IPS DF 6.9 (cell line): ENCODE data around the gene JAG1.

ENCODE experiments used
- DNase-seq: peaks from one replicate; pipeline ENCODE4 v3.0.0-alpha.2; 2013; ENCODE audit warnings: low read depth, low spot score
- H3K27ac ChIP-seq: one replicate; pipeline ENCODE4 v1.5.1; 2013; ENCODE audit warnings: low read length, control low read depth
- H3K27me3 ChIP-seq: 2 replicates; pipeline ENCODE4 v1.6.1; 2013; ENCODE audit warnings: mild to moderate bottlenecking, low read length; ENCODE audit not compliant: control insufficient read depth, insufficient read depth
- H3K36me3 ChIP-seq: 2 replicates; pipeline ENCODE4 v1.6.1; 2013; ENCODE audit warnings: low read length; ENCODE audit not compliant: control insufficient read depth, insufficient read depth
- H3K4me1 ChIP-seq: 2 replicates; pipeline ENCODE4 v1.6.1; 2013; ENCODE audit warnings: low read length; ENCODE audit not compliant: control insufficient read depth, insufficient read depth
- H3K4me3 ChIP-seq: 2 replicates; pipeline ENCODE4 v1.5.1; 2013; ENCODE audit warnings: mild to moderate bottlenecking, low read length
- H3K9me3 ChIP-seq: 2 replicates; pipeline ENCODE4 v1.6.1; 2013; ENCODE audit warnings: low read length, inconsistent platforms; ENCODE audit not compliant: control insufficient read depth, insufficient read depth
- WGBS: extraction: QIAGEN DNeasy Blood & Tissue Kit; methylation state at CpG from one replicate; pipeline ENCODE4 v1.1.7; 2013; ENCODE audit warnings: mixed read lengths, missing lambda C conversion rate; ENCODE audit not compliant: insufficient read length, insufficient coverage; 5-methylcytosine and 5-hydroxymethylcytosine counted together

Gene JAG1

DNA sequence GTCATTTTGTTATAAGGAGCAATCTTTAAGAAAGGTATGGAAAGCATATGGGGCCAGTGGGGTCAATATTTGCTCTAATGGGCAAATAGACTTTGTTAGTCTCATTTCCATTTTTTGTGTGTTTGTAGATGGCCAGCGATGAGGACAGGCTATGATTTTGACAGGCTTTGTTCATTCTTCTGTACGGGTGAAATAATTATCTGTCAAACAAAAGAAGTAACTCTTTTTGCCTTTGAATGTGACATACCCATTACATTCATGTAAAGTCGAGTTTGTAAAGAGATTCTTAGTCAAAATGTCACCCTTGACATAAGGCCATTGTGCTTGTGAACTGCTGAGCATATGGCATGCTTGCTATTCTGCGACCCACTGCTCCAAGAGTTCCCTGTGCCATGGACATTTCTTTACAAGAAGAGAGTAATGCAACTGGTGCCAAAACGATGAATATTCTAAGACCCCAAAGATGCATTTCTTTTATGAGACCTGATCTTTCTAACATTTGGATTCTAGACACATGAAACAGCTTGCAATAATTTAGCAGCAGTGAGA is 38.2 kb upstream of the JAG1 start:
- Histone ChIP-seq H3K27ac (no peak overlapping the region), H3K27me3 (no peaks in the 10 kb centered on the region), H3K4me1 (no peaks in the 10 kb centered on the region; the same call in 1 of the 2 replicates), H3K36me3 (no peaks in the 10 kb centered on the region), H3K4me3 (no peak overlapping the region), H3K9me3 (no peaks in the 10 kb centered on the region)
- WGBS, result no CpG with 5 or more reads among the region's 5 CpGs
- no peak for DNase-seq

DNA sequence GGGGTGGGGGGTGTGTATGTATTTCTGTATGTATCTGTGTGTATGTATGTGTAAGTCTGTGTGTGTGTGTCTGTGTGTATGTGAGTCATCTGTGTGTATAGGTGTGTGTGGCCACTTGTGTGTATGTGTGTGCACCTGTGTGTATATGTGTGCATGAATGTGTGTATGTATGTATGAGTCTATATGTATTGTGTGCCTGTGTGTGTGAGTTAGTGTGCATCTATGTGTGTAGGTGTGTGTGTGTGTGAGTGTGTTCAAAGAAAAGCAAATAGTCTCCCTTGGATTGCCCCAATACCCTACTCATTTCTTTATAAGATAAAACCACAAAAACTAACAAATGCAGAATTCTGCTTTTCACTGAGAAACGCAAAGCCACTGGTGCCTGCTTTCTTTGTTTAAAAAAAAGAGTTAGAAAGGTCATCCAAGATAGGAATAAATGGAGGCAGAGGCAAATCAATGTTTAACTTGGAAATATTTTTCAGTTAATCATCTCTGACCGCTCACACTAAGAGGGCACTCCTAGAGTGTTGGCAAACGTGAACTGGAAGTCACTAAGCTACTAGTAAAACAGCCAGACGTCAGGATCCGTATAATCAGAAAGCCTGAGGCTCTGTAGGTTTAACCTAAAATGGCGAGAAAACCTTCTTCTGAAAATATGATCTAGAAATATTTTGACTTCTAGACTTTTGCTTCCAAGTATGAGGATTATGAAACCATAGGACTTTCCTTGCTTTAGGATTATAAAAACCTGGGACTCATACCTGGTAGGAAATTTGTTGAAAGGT is 37.4 kb upstream of the JAG1 start:
- Histone ChIP-seq H3K36me3 (no peaks in the 10 kb centered on the region), H3K27ac (no peak overlapping the region), H3K4me1 (no peaks in the 10 kb centered on the region; the same call in 1 of the 2 replicates), H3K27me3 (no peaks in the 10 kb centered on the region), H3K9me3 (no peaks in the 10 kb centered on the region), H3K4me3 (no peak overlapping the region)
- no CpG with 5 or more reads among the region's 6 CpGs for WGBS
- DNase-seq, result no peak

DNA sequence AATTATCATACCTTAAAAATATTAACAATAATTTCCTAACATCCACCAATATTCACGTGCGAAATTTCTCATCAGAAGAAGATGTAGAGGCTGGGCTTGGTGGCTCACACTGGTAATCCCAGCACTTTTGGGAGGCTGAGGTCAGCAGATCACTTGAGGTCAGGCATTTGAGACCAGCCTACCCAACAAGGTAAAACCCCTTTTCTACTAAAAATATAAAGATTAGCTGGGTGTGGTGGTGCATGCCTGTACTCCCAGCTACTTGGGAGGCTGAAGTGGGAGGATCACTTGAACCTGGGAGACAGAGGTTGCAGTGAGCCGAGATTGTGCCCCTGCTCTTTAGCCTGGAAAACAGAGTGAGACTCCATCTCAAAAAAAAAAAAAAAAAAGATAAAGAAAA is 36.1 kb upstream of the JAG1 start:
- Histone ChIP-seq H3K27me3 (no peaks in the 10 kb centered on the region), H3K27ac (no peak overlapping the region), H3K36me3 (no peaks in the 10 kb centered on the region), H3K4me3 (no peak overlapping the region), H3K9me3 (no peaks in the 10 kb centered on the region), H3K4me1 (no peaks in the 10 kb centered on the region; the same call in 1 of the 2 replicates)
- 100% methylated on average over 2 of the region's 3 CpGs for WGBS
- DNase-seq, result no peak

DNA sequence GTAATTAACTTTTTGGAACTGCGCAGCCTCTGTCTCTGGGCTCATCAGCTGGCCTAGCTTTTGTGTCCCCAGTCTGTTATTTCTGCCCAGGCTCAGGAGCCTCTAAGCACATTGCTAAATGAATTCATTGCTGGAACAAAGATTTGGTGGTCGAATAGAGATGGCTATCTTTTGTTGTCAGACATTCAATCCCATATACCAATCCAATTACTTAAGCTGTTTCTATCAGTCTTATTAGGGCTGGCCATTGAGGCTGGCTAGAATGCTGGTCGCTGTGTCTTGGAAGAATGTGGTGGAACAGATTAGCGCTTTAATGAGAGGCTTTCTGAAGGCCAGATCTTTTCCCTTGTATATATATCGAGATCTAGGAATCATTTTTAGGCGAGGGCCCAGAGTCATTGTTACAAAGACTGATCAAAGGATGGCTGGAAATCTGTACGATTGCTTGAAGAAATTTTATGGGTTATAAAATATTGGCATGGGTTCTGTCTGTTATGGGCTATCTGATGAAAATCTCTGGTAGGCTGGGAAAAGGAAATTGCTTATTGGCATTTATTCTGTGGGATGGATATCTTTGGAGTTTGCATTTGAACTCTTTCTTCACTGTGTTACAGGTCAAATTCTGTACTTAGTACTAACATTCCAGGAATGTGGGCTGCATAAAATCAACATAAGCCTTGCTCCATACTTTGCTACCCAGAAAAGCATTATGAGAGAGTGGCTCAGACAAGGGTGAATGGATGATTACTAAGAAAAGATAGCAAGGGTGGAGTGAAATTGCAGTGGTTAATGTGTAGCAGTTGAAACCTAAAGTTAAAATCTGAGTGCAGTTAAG is 34.8 kb upstream of the JAG1 start:
- Histone ChIP-seq H3K27me3 (no peaks in the 10 kb centered on the region), H3K27ac (no peak overlapping the region), H3K4me1 (no peaks in the 10 kb centered on the region), H3K9me3 (no peaks in the 10 kb centered on the region), H3K4me3 (no peak overlapping the region), H3K36me3 (no peaks in the 10 kb centered on the region)
- no CpG with 5 or more reads among the region's 7 CpGs for WGBS
- no peak for DNase-seq

DNA sequence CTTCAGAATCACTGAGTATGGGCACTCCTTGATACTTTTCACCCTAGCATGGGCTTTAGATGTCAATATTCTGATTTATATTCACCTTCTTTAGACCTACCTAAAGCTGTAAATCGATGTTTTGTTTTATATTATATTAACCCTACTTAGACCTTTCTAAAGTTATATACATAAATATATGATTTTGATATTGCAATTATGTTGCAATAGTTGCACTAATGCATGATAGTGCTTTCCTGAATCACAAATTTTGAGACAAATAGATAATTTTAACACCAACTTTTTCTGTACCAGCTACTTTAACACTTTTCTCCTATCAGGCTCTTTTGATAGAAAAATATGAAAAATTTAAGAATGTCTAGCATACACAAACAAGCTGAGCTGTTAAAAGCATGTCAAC is 34.0 kb upstream of the JAG1 start:
- WGBS, result no CpG with 5 or more reads among the region's 1 CpG
- Histone ChIP-seq H3K4me3 (no peak overlapping the region), H3K27ac (no peak overlapping the region), H3K36me3 (no peaks in the 10 kb centered on the region), H3K9me3 (no peaks in the 10 kb centered on the region), H3K4me1 (no peaks in the 10 kb centered on the region), H3K27me3 (no peaks in the 10 kb centered on the region)
- no peak for DNase-seq

DNA sequence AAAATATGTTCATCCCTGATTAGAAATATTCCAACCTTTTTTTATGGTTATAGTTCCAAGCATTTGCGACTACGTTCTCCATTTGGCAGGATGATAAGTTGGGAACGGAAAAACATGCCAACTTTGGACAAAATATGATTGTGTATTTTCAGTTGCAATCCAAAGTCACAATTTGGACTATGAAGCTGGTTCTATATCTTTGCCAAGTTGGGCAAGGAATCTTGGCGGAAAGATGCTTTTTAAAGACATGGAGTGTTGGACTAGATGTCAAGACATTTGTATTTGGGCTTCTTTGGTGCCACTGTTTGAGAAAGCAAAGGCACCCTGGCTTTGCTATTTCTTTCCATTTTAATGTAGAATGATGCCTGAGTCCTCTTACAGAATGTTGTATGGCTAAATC is 33.3 kb upstream of the JAG1 start:
- Histone ChIP-seq H3K27ac (no peak overlapping the region), H3K9me3 (no peaks in the 10 kb centered on the region), H3K27me3 (no peaks in the 10 kb centered on the region), H3K4me3 (no peak overlapping the region), H3K36me3 (no peaks in the 10 kb centered on the region), H3K4me1 (no peaks in the 10 kb centered on the region)
- DNase-seq, result no peak
- WGBS, result no CpG with 5 or more reads among the region's 4 CpGs

DNA sequence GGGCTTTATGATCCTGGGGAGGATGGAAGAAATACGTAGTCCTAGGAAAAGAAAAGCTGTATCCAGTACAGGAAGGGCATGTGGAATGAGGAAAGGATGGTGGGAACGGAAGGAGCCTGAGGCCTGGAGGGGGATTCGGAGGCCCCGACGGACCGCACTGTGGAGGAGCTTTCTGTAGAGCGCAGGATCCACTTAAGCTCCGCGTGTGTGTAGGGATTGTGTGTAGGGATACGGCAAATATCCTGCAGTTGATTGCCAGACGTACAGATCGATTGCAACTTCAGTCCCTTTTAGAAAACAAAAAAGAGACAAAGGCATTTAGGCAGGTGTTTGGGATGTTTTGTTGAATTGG is 32.6 kb upstream of the JAG1 start:
- no peak for DNase-seq
- no peaks in the 10 kb centered on the region for H3K9me3 ChIP-seq
- no peaks in the 10 kb centered on the region for H3K36me3 ChIP-seq
- H3K27me3 ChIP-seq, result no peaks in the 10 kb centered on the region
- H3K4me1 ChIP-seq, result no peaks in the 10 kb centered on the region
- no peak overlapping the region for H3K27ac ChIP-seq
- H3K4me3 ChIP-seq, result no peak overlapping the region
- WGBS, result no CpG with 5 or more reads among the region's 12 CpGs

DNA sequence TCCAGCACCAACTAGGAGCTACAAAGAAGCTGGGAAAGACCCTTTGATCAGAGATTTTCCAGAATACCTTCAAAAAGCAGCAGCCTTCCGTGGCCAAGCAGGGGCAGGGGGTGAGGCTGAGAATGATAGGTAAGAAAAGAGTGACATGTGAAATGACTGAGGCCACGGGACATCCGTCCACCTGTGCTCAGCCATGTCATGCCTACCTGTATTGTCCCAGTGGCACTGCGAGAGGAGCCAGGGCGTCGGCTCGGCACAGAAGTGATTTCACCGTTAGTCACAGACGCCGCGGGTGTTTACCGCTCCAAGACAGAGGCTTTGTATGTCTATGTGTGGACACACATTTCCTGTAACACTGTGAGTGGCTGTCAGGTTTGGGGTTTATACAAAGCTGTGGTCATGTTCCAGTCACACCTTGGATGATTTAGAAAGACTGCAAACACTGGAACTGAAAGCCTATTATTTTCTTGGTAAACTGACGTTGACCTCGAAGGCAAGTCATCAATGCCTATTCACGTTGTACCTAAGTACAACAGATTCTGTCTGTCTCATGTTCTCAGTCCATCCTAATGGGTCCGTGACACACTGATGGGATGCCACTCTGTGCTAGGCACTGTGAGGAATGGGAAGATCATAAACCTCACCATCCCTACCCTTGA is 32.1 kb upstream of the JAG1 start:
- Histone ChIP-seq H3K4me3 (no peak overlapping the region), H3K4me1 (no peaks in the 10 kb centered on the region), H3K27ac (no peak overlapping the region), H3K9me3 (no peaks in the 10 kb centered on the region), H3K36me3 (no peaks in the 10 kb centered on the region), H3K27me3 (no peaks in the 10 kb centered on the region)
- no CpG with 5 or more reads among the region's 16 CpGs for WGBS
- no peak for DNase-seq

DNA sequence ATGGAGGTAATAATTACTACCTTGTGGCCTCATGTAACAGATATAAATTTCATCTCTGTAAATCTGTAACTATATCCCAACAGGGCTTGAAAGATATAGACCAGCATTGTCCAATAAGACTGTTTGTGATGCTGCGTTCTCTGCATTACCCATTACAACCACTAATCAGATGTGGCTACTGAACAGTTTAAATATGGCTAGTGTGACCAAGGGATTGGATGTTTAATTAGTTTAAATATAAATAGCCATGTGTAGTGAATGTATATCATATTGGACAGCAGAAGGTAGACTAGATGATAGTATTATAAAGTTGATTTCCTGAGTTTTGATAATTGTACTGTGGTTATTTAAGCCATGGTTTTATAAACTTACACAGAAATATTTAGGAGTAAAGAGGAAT is 27.8 kb upstream of the JAG1 start:
- H3K36me3 ChIP-seq, result no peaks in the 10 kb centered on the region
- H3K4me3 ChIP-seq, result no peak overlapping the region
- no peaks in the 10 kb centered on the region for H3K9me3 ChIP-seq
- no peaks in the 10 kb centered on the region for H3K4me1 ChIP-seq
- DNase-seq, result no peak
- no CpG with 5 or more reads among the region's 1 CpG for WGBS
- no peak overlapping the region for H3K27ac ChIP-seq
- no peaks in the 10 kb centered on the region for H3K27me3 ChIP-seq

DNA sequence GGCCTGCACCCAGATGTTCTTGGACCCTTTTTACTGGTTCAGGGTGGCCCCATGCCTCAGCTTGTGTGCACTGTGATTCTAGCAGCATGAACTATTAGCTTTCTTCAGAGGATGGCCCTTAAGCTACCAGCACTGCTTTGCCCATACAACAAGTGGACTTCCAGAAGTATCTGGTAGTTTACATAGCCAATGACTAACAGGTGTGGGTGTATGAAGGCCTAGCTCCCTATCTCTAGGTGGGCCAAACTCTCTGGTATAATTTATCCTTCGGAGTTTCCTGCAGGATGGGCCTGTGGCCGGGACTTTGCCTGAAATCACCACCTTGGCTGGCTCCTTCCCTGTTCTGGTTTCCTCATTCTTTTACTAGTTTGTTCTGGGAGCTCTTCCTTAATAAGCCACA is 26.1 kb upstream of the JAG1 start:
- Histone ChIP-seq H3K9me3 (no peaks in the 10 kb centered on the region), H3K27ac (no peak overlapping the region), H3K36me3 (no peaks in the 10 kb centered on the region), H3K4me1 (no peaks in the 10 kb centered on the region), H3K27me3 (no peaks in the 10 kb centered on the region), H3K4me3 (no peak overlapping the region)
- no peak for DNase-seq
- WGBS, result no CpG with 5 or more reads among the region's 2 CpGs
